ENCODE data around the gene PARD6G.

The PARD6G gene

DNA sequence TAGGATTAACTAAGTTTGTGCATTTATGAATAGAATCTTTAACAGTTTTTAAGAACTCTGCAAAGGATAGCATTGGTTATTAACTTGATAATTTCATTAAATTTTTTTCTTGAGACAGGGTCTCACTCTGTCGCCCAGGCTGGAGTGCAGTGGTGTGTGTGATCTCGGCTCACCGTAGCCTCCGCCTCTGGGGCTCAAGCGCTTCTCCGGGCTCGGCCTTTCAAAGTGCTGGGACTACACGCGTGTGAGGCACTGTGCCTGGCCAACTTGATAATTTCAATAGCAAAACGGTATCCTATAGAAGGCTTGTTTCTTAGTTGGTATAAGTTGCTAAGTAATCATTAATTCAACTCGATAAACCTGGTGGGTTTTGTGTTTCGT lies 100.3 kb downstream of the PARD6G start:
- DNase-seq (ENCODE audit: low read depth) = no peak

DNA sequence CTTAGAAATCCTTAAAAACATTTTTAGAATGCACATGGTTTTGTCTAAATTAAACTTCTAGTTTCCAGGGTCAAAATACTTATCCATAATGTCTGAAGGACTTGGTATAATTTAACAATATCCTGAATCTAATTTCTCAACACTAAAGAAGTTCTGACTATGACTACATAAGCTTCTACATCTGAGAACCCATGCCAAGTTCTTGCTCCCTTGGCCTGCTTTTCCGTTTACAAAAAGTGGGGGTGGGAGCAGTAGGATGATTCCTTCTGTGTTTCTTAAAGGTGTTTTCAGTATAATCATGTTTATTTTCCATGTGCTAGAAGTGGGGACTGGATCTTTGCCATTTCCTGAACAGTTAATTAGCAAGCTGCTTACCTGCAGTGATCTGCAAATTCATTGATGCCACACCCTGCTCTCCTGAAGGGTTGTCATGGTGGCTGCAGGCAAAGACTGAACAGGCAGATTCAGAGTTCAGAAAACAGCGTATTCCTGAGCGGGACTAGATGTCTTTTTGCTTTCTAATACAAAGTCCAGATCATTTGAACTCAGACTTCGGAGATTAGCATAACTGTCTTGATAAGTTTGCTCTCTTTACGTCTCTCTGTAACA lies 102.0 kb downstream of the PARD6G start:
- DNase-seq (ENCODE audit: low read depth) = no peak

DNA sequence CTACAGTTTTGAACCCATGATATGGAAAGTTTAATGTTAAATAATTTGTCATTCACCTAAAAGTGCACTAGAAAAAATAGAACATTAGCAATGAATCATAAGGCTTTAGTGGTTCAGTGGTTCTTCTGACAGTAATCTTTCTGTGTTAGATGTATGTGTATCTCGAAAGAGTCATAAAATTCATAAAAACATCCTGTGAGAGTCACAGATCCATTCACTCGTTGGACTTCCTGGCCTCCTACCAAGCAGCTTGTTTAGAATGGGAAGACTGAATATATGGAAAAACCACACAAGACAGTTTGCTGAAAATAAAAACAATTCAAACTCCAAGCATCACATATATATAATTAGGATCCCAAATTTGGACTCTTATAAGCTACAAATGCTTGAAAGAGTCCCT lies 103.4 kb downstream of the PARD6G start:
- no peak for DNase-seq (ENCODE audit: low read depth)

DNA sequence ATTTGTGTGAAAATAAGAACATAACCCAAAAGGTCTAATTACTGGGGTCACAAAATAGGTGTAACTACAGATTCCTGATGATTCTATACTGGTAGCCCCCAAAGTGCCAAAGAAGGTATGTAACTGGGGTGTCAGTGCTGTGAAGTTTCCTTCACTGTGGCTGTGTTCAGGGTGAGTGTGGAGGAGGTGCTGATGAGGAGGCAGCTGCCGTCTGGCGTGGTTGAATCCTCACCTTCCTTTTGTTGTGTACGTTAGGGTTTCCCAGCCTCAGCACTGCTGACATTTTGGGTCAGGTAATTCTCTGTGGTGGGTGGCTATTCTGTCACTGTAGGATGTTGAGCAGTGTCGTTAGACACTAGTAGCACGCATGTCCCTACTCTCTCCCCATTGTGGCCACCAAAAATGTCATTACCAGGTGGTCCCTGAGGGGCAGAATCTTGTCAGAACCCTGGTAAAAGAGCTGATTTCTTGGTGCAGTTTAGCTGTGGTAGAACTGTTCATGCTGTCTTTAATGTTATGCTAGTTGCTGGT lies 106.8 kb downstream of the PARD6G start:
- DNase-seq (ENCODE audit: low read depth) = no peak

DNA sequence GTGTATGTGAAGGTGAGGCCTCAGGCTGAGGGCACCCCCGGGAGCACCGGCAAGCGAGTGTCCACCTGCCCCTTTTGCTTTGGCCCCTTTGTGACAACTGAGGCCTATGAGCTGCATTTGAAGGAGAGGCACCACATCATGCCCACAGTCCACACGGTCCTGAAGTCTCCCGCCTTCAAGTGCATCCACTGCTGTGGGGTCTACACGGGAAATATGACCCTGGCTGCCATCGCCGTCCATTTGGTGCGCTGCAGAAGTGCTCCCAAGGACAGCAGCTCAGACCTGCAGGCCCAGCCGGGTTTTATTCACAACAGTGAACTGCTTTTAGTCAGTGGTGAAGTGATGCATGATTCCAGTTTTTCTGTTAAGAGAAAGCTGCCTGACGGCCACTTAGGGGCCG lies 109.3 kb downstream of the PARD6G start:
- DNase-seq (ENCODE audit: low read depth) = no peak

DNA sequence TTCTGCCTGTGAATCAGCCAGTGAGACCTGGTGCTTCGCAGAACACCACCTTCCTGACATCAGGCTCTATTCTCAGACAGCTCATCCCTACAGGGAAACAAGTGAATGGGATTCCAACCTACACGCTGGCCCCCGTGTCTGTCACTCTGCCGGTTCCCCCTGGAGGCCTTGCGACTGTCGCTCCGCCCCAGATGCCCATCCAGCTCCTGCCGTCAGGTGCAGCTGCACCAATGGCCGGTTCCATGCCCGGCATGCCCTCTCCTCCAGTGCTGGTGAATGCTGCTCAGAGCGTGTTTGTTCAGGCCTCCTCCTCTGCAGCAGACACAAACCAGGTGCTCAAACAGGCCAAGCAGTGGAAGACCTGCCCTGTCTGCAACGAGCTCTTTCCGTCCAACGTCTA lies 110.2 kb downstream of the PARD6G start:
- DNase-seq (ENCODE audit: low read depth) = no peak

DNA sequence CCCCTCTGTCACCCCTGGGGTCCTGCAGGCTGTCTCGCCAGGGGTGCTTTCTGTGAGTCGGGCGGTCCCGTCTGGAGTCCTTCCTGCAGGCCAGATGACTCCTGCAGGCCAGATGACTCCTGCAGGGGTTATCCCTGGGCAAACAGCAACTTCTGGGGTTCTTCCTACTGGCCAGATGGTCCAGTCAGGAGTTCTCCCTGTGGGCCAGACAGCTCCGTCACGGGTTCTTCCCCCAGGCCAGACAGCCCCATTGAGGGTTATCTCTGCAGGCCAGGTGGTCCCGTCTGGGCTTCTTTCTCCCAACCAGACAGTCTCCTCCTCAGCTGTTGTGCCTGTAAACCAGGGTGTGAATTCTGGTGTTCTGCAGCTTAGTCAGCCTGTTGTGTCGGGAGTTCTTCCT lies 110.6 kb downstream of the PARD6G start:
- DNase-seq (ENCODE audit: low read depth) = no peak

DNA sequence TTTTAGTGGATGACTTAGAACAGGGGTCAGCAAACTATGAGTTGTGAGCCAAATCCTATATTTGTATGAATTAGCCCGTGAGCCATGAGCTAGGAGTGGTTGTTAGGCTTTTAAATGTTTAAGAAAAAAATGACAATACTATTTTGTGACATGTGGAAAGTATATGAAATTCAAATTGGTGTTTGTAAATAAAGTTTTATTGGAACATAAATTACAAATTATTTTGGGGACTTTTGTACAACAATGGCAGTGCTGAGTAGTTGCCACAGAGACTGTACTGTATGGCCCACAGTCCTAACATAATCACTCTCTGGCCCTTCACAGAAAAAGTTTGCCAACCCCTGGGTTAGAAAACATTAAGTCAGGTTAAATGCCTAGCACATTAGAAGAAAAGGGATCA lies 112.2 kb downstream of the PARD6G start:
- no peak for DNase-seq (ENCODE audit: low read depth)

DNA sequence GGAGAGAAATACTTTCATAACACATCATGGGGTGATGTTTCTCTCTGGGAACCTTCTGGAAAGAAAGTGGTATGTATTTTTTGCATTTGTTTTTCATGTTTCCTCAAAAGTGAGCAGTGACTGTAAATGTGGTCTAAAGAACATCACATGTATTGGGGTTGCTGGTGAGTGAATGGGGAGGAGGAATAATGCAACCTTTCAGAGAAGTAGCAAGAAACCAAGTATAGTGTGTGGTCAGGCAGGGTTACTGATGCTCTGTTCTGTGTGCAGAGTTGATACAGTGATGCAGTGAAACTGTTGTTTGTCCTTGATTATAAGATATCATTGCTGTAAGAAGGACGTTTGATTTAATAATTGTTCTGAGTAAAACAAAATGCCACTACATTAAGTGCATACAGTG lies 114.2 kb downstream of the PARD6G start:
- no peak for DNase-seq (ENCODE audit: low read depth)

DNA sequence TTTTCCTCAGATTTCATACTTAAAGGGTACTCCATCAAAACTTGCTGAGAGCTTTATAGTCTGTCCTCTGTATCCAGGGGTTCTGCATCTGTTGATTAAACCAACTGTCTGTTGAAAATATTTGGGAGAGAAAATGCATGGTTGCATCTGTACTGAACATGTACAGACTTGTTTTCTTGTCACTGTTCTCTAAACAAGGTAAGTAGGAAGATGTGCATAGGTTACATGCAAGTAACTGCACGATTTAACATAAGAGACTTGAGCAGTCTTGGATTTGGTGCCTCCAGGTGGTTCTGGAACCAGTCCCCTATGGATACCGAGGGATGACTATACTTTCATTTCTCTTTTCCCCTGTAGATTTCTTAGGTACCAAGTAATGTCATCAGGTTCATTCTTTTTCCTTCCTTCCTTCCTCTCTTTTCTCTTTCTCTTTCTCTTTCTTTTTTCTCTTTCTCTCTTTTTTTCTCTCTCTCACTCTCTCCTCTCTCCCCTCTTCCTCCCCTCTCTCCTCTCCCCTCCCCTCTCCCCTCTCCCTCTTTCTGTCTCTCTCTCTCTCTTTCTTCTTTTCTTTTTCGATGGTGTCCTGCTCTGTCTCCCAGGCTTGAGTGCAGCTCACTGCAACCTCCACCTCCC lies 115.0 kb downstream of the PARD6G start:
- DNase-seq (ENCODE audit: low read depth) = no peak

DNA sequence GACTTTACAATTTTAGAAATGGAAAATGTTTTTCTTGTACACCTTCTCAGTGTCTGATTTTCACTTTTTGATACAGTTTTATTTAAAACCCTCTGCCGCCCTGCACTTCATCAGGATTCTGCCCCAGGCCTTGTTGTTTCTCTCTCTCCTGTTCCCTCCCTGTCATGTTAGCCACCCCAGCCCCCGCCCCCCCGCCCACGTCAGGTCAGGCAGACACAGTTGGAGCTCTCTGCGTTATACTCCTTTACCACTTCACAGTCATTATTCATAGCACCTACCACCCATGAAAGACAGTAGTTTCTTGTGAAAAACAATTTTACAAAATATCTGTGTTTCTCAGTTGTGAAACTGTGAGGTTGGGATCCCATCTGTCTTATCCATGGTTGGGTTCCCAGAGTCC lies 116.8 kb downstream of the PARD6G start:
- DNase-seq (ENCODE audit: low read depth) = no peak

DNA sequence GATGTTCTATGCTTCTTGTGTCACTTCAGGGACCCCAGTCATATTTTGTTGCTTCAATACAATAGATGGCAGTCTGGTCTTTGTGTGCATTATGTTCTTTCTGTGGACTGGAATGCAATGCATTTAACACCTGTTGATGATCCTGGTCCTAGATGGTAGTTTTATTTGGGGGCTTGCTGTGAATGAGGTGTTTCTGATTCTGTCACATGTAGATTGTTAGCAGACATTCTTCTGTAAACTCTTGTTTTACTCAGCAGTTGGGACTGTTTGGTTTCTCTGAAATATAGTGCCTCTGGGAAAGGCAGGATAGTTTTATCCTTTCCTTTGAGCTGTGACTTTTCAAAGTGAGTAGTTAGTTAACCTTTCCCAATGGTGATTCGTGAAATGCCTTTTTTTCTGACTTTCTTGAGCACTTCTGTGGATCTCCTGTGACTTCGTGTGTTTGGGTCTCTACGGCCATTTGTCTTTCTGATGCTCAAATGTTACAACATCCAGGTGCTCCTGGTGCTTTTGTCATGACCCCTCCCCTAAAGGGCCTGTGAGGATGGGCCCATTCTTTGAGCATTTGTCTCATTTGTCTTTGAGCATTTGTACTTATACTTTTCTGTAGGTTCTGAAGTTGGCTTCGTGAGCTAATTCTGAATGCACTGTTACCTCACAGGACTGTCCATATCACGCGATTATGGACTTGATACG lies 117.5 kb downstream of the PARD6G start:
- DNase-seq (ENCODE audit: low read depth) = no peak

DNA sequence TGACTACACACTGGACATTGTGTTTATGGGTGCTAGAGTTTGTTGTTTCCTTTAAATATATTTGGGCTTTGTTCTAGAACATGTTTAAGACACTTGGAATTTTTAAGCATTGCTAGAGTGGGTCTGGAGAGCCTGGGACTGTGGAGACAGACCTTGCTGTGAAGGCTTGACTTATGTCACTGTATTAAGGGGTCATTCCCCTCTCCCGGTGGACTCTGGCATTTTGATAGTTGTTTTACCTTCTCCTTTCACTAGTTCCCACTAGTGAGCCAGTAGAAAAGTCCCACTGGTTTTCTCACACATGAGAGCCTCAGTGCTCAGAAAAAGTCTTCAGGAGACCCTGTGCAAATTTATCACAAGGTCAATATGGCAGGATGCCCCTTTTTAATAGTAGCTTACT lies 119.7 kb downstream of the PARD6G start:
- no peak for DNase-seq (ENCODE audit: low read depth)

DNA sequence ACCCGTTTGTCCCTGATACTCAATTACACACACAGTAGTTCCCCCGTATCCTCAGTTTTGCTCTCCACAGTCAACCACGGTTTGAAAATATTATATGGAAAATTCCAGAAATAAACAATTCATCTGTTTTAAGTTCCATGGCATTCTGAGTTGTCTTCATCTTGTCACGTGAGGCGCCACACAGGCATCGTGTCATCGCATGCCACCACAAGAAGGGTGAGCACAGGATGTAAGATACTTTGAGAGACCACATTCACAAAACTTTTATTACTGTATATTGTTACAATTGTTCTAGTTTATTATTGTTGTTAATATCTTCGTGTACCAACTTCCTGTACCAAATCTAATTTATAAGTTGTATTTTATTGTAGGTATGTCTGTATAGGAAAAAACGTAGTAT lies 120.5 kb downstream of the PARD6G start:
- no peak for DNase-seq (ENCODE audit: low read depth)

DNA sequence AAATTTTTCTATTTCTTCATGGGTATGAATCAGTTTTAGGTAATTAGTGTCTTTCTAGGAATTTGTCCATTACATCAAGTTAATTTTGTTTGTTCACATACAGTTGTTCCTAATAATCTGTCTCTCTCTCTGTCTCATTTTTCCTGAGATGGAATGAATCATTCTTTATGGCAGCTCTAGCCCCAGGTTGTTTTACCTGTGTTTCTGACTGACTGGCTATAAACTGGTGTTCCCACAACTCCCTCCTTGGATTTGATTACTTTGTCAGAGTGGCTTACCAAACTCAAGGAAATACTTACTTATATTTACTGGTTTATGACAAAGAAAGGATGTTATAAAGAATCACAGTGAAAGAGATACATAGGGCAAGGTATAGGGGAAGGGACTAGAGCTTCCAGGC lies 123.2 kb downstream of the PARD6G start:
- DNase-seq (ENCODE audit: low read depth) = no peak

DNA sequence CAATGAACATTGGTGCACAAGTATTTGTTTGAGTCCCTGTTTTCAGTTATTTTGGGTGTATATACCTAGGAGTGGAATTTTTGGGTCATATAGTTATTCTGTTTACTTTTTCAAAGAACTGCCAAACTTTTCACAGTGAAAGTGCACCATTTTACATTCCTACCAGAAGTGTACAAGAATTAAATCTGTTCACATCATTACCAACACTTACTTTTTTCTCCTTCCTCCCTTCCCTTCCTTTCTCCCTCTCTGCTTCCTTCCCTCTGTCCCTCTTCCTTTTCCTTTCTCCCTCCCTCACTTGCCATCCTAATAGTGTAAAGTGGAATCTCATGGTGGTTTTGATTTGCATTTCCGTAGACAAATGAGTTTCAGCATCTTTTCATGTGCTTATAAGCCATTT lies 126.4 kb downstream of the PARD6G start:
- no peak for DNase-seq (ENCODE audit: low read depth)

DNA sequence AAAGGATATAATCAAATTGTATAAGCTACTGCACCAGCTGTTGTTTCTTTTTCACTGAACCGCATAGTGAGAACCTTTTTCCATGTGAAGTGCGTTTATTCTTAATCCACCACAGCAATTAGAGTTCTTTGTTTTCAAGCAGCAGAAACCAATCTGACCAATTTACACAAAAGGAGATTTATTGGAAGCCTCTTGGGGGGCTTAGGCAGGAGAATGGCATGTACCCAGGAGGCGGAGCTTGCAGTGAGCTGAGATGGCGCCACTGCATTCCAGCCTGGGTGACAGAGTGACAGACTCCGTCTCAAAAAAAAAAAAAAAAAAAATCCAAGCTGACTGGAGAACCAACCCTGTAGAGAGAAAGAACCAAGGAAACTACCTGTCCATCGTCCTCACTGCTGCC lies 128.2 kb downstream of the PARD6G start:
- DNase-seq (ENCODE audit: low read depth) = no peak

DNA sequence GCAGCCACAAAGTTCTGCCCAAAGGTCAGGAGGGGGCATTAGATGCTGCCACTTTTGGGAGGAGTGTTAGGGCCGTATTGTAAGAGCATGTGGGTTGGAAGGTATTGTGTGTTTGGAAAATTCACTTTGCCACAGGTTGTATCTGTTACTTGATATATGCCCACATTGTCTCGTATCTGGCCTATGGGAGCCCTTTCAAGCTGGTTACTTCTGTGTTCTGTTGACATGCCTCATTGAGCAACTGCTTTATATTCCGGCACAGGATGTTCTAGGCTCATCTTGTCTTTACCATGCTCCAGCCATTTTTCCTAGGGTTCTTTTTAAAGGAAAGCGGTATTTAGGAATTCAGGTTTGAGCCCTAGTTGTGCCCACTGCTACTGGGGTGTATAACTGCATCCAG lies 132.3 kb downstream of the PARD6G start:
- no peak for DNase-seq (ENCODE audit: low read depth)

DNA sequence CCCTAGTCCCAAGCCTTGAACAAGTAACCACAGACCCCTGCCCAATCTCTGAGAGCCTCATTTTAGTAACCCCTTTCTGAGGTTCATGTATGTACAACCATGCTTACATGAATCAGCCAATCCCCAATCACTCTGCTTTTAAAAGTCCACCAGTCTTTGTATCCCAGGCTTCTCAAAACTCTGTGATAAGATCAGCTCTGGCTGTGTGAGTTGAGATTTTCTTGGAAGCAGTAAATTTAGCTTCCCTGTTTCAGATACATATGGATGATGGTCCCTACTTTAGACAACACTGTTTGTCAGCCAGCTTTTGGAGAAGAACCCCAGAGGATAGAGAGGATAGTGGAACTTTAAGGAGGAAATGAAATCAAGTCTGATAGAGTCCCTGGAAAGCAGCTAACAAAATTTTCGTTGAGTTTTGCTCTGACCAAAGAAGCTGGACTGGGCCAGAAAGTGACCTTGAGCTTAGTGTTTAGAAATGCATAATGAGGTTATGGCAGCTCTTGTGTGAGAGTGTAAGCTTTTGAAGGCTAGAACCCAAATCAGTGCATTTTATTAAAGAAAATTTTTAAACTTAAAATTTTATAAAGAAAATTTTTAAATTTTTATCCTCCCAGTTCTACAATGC lies 134.6 kb downstream of the PARD6G start:
- DNase-seq (ENCODE audit: low read depth) = no peak

DNA sequence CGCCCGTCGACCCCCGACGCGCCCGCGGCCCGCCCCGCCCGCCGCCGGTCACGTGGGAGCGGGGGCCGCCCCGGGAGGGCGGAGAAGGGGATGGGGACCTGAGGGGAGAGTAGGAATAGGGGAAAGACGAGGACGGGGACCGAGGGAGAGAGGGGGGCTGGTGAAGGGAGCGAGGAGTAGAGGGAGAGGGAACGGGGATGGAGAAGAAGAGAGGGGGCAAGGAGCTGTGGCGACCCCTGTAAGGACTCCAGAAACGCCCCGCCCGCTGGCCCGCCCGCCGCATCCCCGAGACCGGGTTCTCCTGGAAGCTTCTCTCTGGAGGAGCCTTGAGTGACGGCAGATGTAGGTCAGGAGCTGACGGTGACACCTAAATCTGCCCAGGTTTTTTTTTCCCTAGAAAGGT lies 137.6 kb downstream of the PARD6G start:
- peak; percentile 11 for DNase-seq (ENCODE audit: low read depth)

DNA sequence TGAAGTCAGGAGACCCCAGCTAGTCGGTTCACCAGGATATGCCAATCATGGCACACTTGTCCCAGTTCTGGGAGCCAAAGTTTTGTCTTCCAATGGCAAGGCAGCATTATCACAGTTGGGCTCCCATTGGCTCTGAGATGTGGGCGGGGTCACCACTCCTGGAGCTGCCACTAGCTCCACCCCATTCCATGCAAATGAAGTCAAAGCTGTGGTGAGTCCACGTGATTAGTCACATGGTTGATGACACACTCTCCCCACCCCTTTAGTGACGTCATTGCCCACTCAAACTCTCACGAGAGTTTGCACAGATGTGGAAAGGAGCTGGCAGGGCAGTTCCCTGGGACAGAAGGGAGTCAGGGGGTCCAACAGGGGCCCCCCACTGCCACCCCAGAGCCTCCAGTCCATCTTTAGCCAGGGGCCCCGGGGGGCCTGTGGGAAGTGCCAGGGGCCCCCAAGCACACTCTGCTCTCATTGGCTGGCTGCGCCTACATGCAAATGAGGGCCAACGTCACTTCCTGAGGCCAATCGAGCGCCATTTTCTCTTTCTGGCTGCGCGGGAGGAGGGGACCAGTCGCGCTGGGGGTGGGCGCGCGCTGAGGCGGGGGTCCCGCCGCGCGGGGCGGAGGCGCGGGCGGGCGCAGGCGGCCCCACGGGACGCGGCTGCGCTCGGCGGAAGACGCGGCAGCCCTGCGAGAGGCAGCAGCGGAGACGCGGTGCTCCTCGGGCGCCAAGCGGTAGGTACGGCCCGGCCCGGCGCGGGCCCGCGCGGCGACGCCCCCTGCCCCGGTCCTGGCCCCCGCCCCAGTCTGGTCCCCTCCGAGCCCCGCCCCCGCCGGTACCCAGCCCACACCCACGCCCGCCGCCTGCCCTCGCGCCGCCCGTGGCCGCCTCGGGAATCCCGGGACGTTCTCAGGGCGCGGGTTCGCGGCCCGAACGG lies 138.3 kb downstream of the PARD6G start, which contains the start of gene ADNP2:
TSS of gene ADNP2 (plus strand) at position 524 of the 937 bp plus-strand sequence. CDS start 8,281 bp downstream, outside the sequence.
- DNase-seq (ENCODE audit: low read depth) = peak; percentile 82

DNA sequence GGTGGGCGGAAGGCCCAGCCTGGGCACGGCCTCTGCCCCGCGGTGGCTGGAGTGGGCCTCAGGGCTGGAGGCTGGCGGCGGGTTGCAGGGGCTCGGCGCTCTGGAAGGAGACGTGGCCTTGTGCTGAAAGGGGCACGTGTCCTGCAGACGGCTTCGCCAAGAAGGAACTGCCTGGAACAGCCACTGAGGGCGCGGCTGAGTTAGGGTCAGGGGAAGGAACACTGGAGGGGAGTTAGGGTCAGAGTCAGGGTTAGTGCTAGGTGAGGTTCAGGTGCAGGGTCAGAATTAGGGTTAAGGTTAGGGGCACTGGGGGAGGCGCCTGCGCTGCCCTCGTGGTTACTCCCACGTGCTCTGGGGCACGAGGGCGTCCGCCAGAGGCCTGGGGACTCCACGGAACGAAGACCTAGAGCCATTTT lies 139.2 kb downstream of the PARD6G start:
- DNase-seq (ENCODE audit: low read depth) = no peak

All from activated T-cell treated with anti-CD3 and anti-CD28 coated beads for 24 hours (primary cell).